Measurements from ENCODE around the gene USP49. TPM values are rescaled to one million over a fixed set of nuclear protein-coding genes. Genes with fewer than 3 reads are reported as not detected.

Gene USP49
- total RNA-seq, 1 experiment from 2014 or later: 6.9 TPM

- DNase-seq (ENCODE audit: low read depth, low spot score): no peak
- RAD21 ChIA-PET (ENCODE audit: low non-redundant PET in 1 of 2, low total read pairs in 2 of 2, uncharacterized antibody in 2 of 2, unreplicated experiment in 2 of 2): no interaction called here
- Histone ChIP-seq H4K20me1 (ENCODE audit: insufficient read depth) (no peaks in the 10 kb centered on the region), H3K27ac (ENCODE audit: low read depth, low read length) (no peak overlapping the region), H3K4me3 (replicated peaks in 1 of 2; ENCODE audit: low read depth in 1 of 2, low read length in 2 of 2) (no peak overlapping the region), H3K27me3 (ENCODE audit: insufficient read depth, low read length) (no peaks in the 10 kb centered on the region), H3K4me2 (ENCODE audit: low read length) (no peak overlapping the region), H3K9ac (ENCODE audit: low read length) (no peak overlapping the region), H3K4me1 (ENCODE audit: control insufficient read depth in 1 of 2, insufficient read depth in 2 of 2, low read length in 2 of 2) (peaks cover 5 to 16% of the 10 kb centered on the region in 2 experiments; a peak in 2 of 4 replicates), H3K9me2 (ENCODE audit: insufficient read depth) (no peaks in the 10 kb centered on the region), H3K79me2 (ENCODE audit: insufficient read depth, low read length) (peaks cover 30% of the 10 kb centered on the region), H2AFZ (ENCODE audit: low read depth, low read length, poor library complexity, severe bottlenecking) (no peak overlapping the region), H3K9me3 (ENCODE audit: control insufficient read depth in 1 of 2, insufficient read depth in 1 of 2, low read depth in 1 of 2, low read length in 2 of 2) (no peaks in the 10 kb centered on the region), H3K36me3 (ENCODE audit: control insufficient read depth in 1 of 2, insufficient read depth in 2 of 2, low read length in 2 of 2) (peaks cover 25 to 29% of the 10 kb centered on the region in 2 experiments)
- no TSS peak for BruUV-seq (replicated peaks)
- CTCF ChIA-PET: no interaction called here
- POLR2A ChIA-PET: interaction anchor here (1.3 kb wide), 1 partner anchor 11 kb away, joined by 3 read pairs; no protein-coding TSS in a partner anchor
- no peak for ATAC-seq
- intact Hi-C loops (cut with micrococcal nuclease): no loop called here
- TF ChIP-seq JUND (IDR thresholded peaks at IDR 0.05) (no peak), POLR2AphosphoS5 (IDR thresholded peaks at IDR 0.05; ENCODE audit: low read depth, low read length) (no peak), CBX3 (IDR thresholded peaks at IDR 0.05; ENCODE audit: low read depth) (no peak), SP1 (IDR thresholded peaks at IDR 0.05; ENCODE audit: low read depth) (no peak), SIN3A (IDR thresholded peaks at IDR 0.05; ENCODE audit: low read depth) (no peak), RAD21 (IDR thresholded peaks at IDR 0.05; ENCODE audit: low read depth) (no peak), ZNF274 (IDR thresholded peaks at IDR 0.05; ENCODE audit: low read depth, low read length) (no peak), ZBTB33 (IDR thresholded peaks at IDR 0.05; ENCODE audit: extremely low read depth, insufficient replicate concordance, low read length) (no peak), FOSL1 (IDR thresholded peaks at IDR 0.05; ENCODE audit: low read depth) (no peak), ELF1 (IDR thresholded peaks at IDR 0.05; ENCODE audit: borderline replicate concordance, low read depth) (no peak), CEBPB (IDR thresholded peaks at IDR 0.05; ENCODE audit: low read depth) (no peak)
- TF ChIP-seq, protein P1, sequence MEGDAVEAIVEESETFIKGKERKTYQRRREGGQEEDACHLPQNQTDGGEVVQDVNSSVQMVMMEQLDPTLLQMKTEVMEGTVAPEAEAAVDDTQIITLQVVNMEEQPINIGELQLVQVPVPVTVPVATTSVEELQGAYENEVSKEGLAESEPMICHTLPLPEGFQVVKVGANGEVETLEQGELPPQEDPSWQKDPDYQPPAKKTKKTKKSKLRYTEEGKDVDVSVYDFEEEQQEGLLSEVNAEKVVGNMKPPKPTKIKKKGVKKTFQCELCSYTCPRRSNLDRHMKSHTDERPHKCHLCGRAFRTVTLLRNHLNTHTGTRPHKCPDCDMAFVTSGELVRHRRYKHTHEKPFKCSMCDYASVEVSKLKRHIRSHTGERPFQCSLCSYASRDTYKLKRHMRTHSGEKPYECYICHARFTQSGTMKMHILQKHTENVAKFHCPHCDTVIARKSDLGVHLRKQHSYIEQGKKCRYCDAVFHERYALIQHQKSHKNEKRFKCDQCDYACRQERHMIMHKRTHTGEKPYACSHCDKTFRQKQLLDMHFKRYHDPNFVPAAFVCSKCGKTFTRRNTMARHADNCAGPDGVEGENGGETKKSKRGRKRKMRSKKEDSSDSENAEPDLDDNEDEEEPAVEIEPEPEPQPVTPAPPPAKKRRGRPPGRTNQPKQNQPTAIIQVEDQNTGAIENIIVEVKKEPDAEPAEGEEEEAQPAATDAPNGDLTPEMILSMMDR (IDR thresholded peaks at IDR 0.05 in 2 of 3, conservative IDR thresholded peaks at IDR 0.05 in 1 of 3; ENCODE audit: borderline replicate concordance in 1 of 3, insufficient read depth in 1 of 3, low read depth in 2 of 3, low read length in 2 of 3): no peak
Observed at GRCh38 chr6:41790045-41790444, 105.1 kb downstream of the USP49 start.

All from HCT116 (cell line).